ENCODE results near the gene RLN3.

- no peak for TF ChIP-seq CTCF (IDR thresholded peaks at IDR 0.05)
- no peak for TF ChIP-seq EP300 (IDR thresholded peaks at IDR 0.05)
Observed at GRCh38 chr19:14061751-14062557, 34.0 kb downstream of the RLN3 start, which contains the start of gene PALM3.
